GM12878 (cell line): Measurements from ENCODE around the gene ADAMTS14. TPM values are rescaled to one million over a fixed set of nuclear protein-coding genes. Genes with fewer than 3 reads are reported as not detected.

ENCODE experiments used
- ATAC-seq: fragments of 200-7000 bp; cut with Tn5 transposase; 3 replicates; pipeline ENCODE4 v1.9.1; 2020; ENCODE audit warnings: mild to moderate bottlenecking, moderate library complexity
- BruUV-seq: library from RNA; stranded (reverse); fragments of 400-500 nt; replicated peaks from 2 replicates; lab custom pipeline; 2021; lab: Mats Ljungman, UMichigan
- CTCF ChIA-PET: fragments of 300-600 bp; sonication (Branson Sonifier 250); formaldehyde crosslinking; extraction: SDS; loops from one replicate; lab custom pipeline; 2021; ENCODE audit warnings: inconsistent platforms; lab: Yijun Ruan, JAX
- POLR2A ChIA-PET: fragments of 350-600 bp; formaldehyde crosslinking; extraction: SDS; loops from one replicate; lab custom pipeline; 2021; ENCODE audit warnings: inconsistent platforms; lab: Charles Lee
- RAD21 ChIA-PET: fragments of 300-600 bp; sonication (Branson Sonifier 250); formaldehyde crosslinking; loops from one replicate; lab custom pipeline; 2023; ENCODE audit warnings: antibody characterized with exemption; ENCODE audit not compliant: unreplicated experiment; lab: Charles Lee
- SMC1A ChIA-PET: fragments of 300-600 bp; sonication (Branson Sonifier 250); formaldehyde crosslinking; loops from one replicate; lab custom pipeline; 2023; ENCODE audit not compliant: unreplicated experiment, uncharacterized antibody; lab: Charles Lee
- DNase-seq: peaks from one replicate; pipeline ENCODE4 v3.0.0-alpha.2; 2011; ENCODE audit warnings: low read depth, low spot score
- FAIRE-seq: peaks from 3 replicates; lab custom pipeline; 2011; peaks lifted over from hg19 to GRCh38; lab: Jason Lieb, UNC
- H2AFZ ChIP-seq: 2 replicates; pipeline ENCODE4 v1.6.0; 2011; ENCODE audit warnings: low read depth, low read length, control low read depth; ENCODE audit not compliant: control insufficient read depth
- H3K27ac ChIP-seq: 2 replicates; pipeline ENCODE4 v1.5.1; 2011; ENCODE audit warnings: control low read depth; ENCODE audit not compliant: control insufficient read depth, insufficient read depth
- H3K27me3 ChIP-seq, 2 experiments: replicated peaks in 1 of 2; 2 replicates each; pipeline versions ENCODE4 v1.6.0 to v1.6.1; 2011; ENCODE audit warnings: low read length in 1 of 2; ENCODE audit not compliant: control insufficient read depth in 2 of 2, insufficient read depth in 2 of 2
- H3K36me3 ChIP-seq, 2 experiments: 2 replicates each; pipeline ENCODE4 v1.5.1; 2011; ENCODE audit warnings: low read length in 1 of 2; ENCODE audit not compliant: control insufficient read depth in 2 of 2, insufficient read depth in 2 of 2
- H3K4me1 ChIP-seq: 2 replicates; pipeline ENCODE4 v1.6.1; 2011; ENCODE audit warnings: mild to moderate bottlenecking, low read length, moderate library complexity, mixed read lengths; ENCODE audit not compliant: control insufficient read depth, insufficient read depth
- H3K4me2 ChIP-seq: 2 replicates; pipeline ENCODE4 v1.6.0; 2011; ENCODE audit warnings: control low read depth; ENCODE audit not compliant: control insufficient read depth, insufficient read depth
- H3K4me3 ChIP-seq: fragments of 200-600 bp; sonication (generic); 2 replicates; pipeline ENCODE4 v1.5.1; 2016
- H3K79me2 ChIP-seq: 2 replicates; pipeline ENCODE4 v1.6.0; 2011; ENCODE audit warnings: low read length; ENCODE audit not compliant: control insufficient read depth, insufficient read depth
- H3K9ac ChIP-seq: 2 replicates; pipeline ENCODE4 v1.8.0; 2011; ENCODE audit warnings: low read length, control low read depth, mixed read lengths; ENCODE audit not compliant: control insufficient read depth, insufficient read depth
- H3K9me3 ChIP-seq: replicated peaks from 3 replicates; pipeline ENCODE4 v1.5.1; 2011; ENCODE audit warnings: mild to moderate bottlenecking, low read length; ENCODE audit not compliant: control insufficient read depth, insufficient read depth
- H4K20me1 ChIP-seq: 2 replicates; pipeline ENCODE4 v1.6.0; 2011; ENCODE audit not compliant: control insufficient read depth, insufficient read depth
- BACH1 ChIP-seq: fragments of 450-650 bp; IDR thresholded peaks from 2 replicates; pipeline ENCODE4 v1.6.1; 2017; ENCODE audit warnings: mild to moderate bottlenecking, borderline replicate concordance
- MXI1 ChIP-seq: fragments of 150-350 bp; IDR thresholded peaks from 2 replicates; pipeline ENCODE4 v1.6.1; 2011; ENCODE audit warnings: low read depth, mild to moderate bottlenecking, inconsistent platforms, low read length, improper control_type of control experiment
- NFXL1 ChIP-seq: fragments of 450-650 bp; IDR thresholded peaks from 2 replicates; pipeline ENCODE4 v1.6.1; 2017; ENCODE audit warnings: antibody characterized with exemption, mild to moderate bottlenecking, borderline replicate concordance
- POLR2AphosphoS5 ChIP-seq: IDR thresholded peaks from 2 replicates; pipeline ENCODE4 v1.6.1; 2011; ENCODE audit warnings: mild to moderate bottlenecking, low read length, inconsistent platforms
- RAD51 ChIP-seq: fragments of 450-650 bp; IDR thresholded peaks from 2 replicates; pipeline ENCODE4 v1.6.1; 2016; ENCODE audit warnings: moderate library complexity, mild to moderate bottlenecking, inconsistent platforms
- SREBF2 ChIP-seq: IDR thresholded peaks from 2 replicates; pipeline ENCODE4 v1.6.1; 2012; ENCODE audit warnings: mild to moderate bottlenecking, low read length
- ZSCAN29 ChIP-seq: fragments of 450-650 bp; IDR thresholded peaks from 2 replicates; pipeline ENCODE4 v1.6.1; 2017; ENCODE audit warnings: mild to moderate bottlenecking, moderate library complexity
- WGBS: methylation state at CpG from one replicate; pipeline ENCODE4 v1.1.6; 2016; ENCODE audit warnings: low lambda C conversion rate; ENCODE audit not compliant: insufficient replicate concordance, insufficient coverage; ENCODE audit errors: missing lambda C conversion rate; 5-methylcytosine and 5-hydroxymethylcytosine counted together
- in situ Hi-C: fragments of 300-500 bp; cut with MboI; formaldehyde crosslinking; loops from 9 replicates; pipeline ENCODE4 v1.14.3; 2018; ENCODE audit warnings: mixed read lengths
- intact Hi-C: fragments of 100-400 bp; cut with micrococcal nuclease; formaldehyde crosslinking; loops from one replicate; pipeline ENCODE4 v1.14.2; 2022; ENCODE audit not compliant: unreplicated experiment
- polyA plus RNA-seq, 11 experiments: library from polyadenylated mRNA; depleted of rRNA in 4 of 11; unstranded in 6 of 11; stranded (reverse) in 5 of 11; fragments of >200 nt; fragmentation: Nextera tagmentation in 4 of 11; fragmentation: Illumina TruSeq in 1 of 11; extraction: Ambion mirVana in 4 of 11; extraction: Trizol in 1 of 11; gene quantifications; 1 replicate in 1 of 11; 2 replicates in 10 of 11; pipeline versions ENCODE4 v1.2.1 to v1.2.3, GENCODE V29; 2011 to 2016; ENCODE audit warnings: inconsistent platforms in 2 of 11, missing spikeins in 2 of 11, low read depth in 1 of 11
- total RNA-seq, 4 experiments: library from RNA; depleted of rRNA in 3 of 4; stranded (reverse); fragments of >200 nt in 3 of 4; fragmentation: Illumina TruSeq in 1 of 4; extraction: Trizol in 1 of 4; gene quantifications; 2 replicates each; pipeline versions ENCODE4 v1.2.1 to v1.2.3, GENCODE V29; 2013 to 2021
- TF ChIP-seq, protein P1 (sequence below): IDR thresholded peaks from 2 replicates; pipeline ENCODE4 v1.6.1; 2011; ENCODE audit warnings: borderline replicate concordance, low read depth, mild to moderate bottlenecking, moderate library complexity, low read length; ENCODE audit not compliant: insufficient read depth, poor library complexity, severe bottlenecking

The ADAMTS14 gene
- total and polyA plus RNA-seq, 10 of the 15 experiments (the other 5 are each of a cell fraction or from before 2014, with no cell fraction given): 0.03 to 0.05 TPM; not detected in 8

DNA sequence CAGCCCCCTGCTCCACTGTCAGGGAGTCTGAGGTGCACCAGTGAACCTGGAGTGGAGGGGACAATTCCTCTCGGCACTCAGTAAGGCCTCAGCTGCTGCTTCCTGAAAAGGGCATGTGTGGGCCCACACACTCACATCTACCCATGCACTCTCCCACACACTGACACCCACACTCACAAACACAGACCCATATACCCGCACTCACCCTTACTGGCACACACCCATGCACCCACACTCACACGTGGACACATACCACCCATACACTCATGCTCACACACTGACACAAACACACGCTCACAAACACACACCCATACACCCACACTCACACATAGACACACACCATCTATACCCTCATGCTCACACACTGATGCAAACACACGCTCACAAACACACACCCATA lies 31.9 kb downstream of the ADAMTS14 start:
- H3K27me3 ChIP-seq: no peaks in the 10 kb centered on the region
- ChIA-PET SMC1A (no interaction called here), CTCF (no interaction called here), RAD21 (no interaction called here), POLR2A (no interaction called here)
- no peak overlapping the region for H2AFZ ChIP-seq
- no peak overlapping the region for H3K9ac ChIP-seq
- H3K4me2 ChIP-seq: no peak overlapping the region
- H3K9me3 ChIP-seq: no peaks in the 10 kb centered on the region
- H3K79me2 ChIP-seq: no peaks in the 10 kb centered on the region
- intact Hi-C loops (no loop called here), in situ Hi-C loops (no loop called here)
- H3K4me3 ChIP-seq: no peak overlapping the region
- ATAC-seq (no peak), FAIRE-seq (peak; percentile 7), DNase-seq (no peak)
- no peaks in the 10 kb centered on the region for H3K36me3 ChIP-seq
- no TSS peak for BruUV-seq
- TF ChIP-seq ZSCAN29: no peak
- no peak for TF ChIP-seq BACH1
- no peak for TF ChIP-seq RAD51
- no peak for TF ChIP-seq NFXL1
- no peak for TF ChIP-seq SREBF2
- no peak for TF ChIP-seq MXI1
- no peak for TF ChIP-seq POLR2AphosphoS5
- TF ChIP-seq, protein P1, sequence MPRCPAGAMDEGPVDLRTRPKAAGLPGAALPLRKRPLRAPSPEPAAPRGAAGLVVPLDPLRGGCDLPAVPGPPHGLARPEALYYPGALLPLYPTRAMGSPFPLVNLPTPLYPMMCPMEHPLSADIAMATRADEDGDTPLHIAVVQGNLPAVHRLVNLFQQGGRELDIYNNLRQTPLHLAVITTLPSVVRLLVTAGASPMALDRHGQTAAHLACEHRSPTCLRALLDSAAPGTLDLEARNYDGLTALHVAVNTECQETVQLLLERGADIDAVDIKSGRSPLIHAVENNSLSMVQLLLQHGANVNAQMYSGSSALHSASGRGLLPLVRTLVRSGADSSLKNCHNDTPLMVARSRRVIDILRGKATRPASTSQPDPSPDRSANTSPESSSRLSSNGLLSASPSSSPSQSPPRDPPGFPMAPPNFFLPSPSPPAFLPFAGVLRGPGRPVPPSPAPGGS: no peak
- 34% methylated on average over 5 of the region's 5 CpGs for WGBS
- H4K20me1 ChIP-seq: no peaks in the 10 kb centered on the region
- H3K4me1 ChIP-seq: no peaks in the 10 kb centered on the region
- no peak overlapping the region for H3K27ac ChIP-seq
